ENCODE data around the gene P3H3. TPM values are rescaled to one million over a fixed set of nuclear protein-coding genes. Genes with fewer than 3 reads are reported as not detected.
"Not testable (repeated sequence)": the region's sequence is repeated elsewhere in the genome, so short reads cannot be mapped to it uniquely, and the experiment has no call there.

P3H3 gene
- total and polyA plus RNA-seq, 2 donors, result 1.0 to 4.4 TPM

- WGBS, result 97% methylated on average over 11 of the region's 11 CpGs
- Histone ChIP-seq H3K27ac (ENCODE audit: low read depth in 1 of 2, low read length in 1 of 2) (no peak overlapping the region), H3K36me3 (ENCODE audit: control insufficient read depth in 2 of 2, insufficient read depth in 2 of 2, low read length in 1 of 2) (peaks cover 66 to 80% of the 10 kb centered on the region in 2 donors), H3K4me1 (ENCODE audit: control insufficient read depth in 2 of 2, insufficient read depth in 2 of 2, low read length in 2 of 2) (peaks cover 3 to 9% of the 10 kb centered on the region in 2 donors), H3K9me3 (ENCODE audit: control insufficient read depth in 2 of 2, insufficient read depth in 1 of 2, low read length in 1 of 2) (no peaks in the 10 kb centered on the region), H3K4me3 (ENCODE audit: low read length in 2 of 2) (no peak overlapping the region), H3K27me3 (ENCODE audit: control insufficient read depth in 2 of 2, insufficient read depth in 1 of 2, low read length in 1 of 2) (no peaks in the 10 kb centered on the region)
- DNase-seq (ENCODE audit: low read depth in 6 of 9, low spot score in 9 of 9), result no peak
Observed at GRCh38 chr12:6863033-6863432, 34.8 kb downstream of the P3H3 start.

GRCh38 chr12:6863586-6864321, 35.5 kb downstream of the P3H3 start:
- WGBS, result 99% methylated on average over 16 of the region's 16 CpGs

GRCh38 chr12:6865307-6865706, 37.1 kb downstream of the P3H3 start:
- not testable (repeated sequence) for DNase-seq (ENCODE audit: low read depth in 6 of 9, low spot score in 9 of 9); H3K27ac ChIP-seq (ENCODE audit: low read depth in 1 of 2, low read length in 1 of 2); H3K4me3 ChIP-seq (ENCODE audit: low read length in 2 of 2); H3K27me3 ChIP-seq (ENCODE audit: control insufficient read depth in 2 of 2, insufficient read depth in 1 of 2, low read length in 1 of 2); H3K9me3 ChIP-seq (ENCODE audit: control insufficient read depth in 2 of 2, insufficient read depth in 1 of 2, low read length in 1 of 2)
- Histone ChIP-seq H3K4me1 (ENCODE audit: control insufficient read depth in 2 of 2, insufficient read depth in 2 of 2, low read length in 2 of 2) (peaks cover 6 to 28% of the 10 kb centered on the region in 2 donors), H3K36me3 (ENCODE audit: control insufficient read depth in 2 of 2, insufficient read depth in 2 of 2, low read length in 1 of 2) (peaks cover 52 to 70% of the 10 kb centered on the region in 2 donors)
- WGBS, result 97% methylated on average over 5 of the region's 5 CpGs

More at GRCh38 chr12:6863586-6864321, 35.5 kb downstream of the P3H3 start:
- Histone ChIP-seq H3K27me3 (ENCODE audit: control insufficient read depth in 2 of 2, insufficient read depth in 1 of 2, low read length in 1 of 2) (no peaks in the 10 kb centered on the region), H3K36me3 (ENCODE audit: control insufficient read depth in 2 of 2, insufficient read depth in 2 of 2, low read length in 1 of 2) (peaks cover 59 to 73% of the 10 kb centered on the region in 2 donors), H3K4me3 (ENCODE audit: low read length in 2 of 2) (no peak overlapping the region), H3K27ac (ENCODE audit: low read depth in 1 of 2, low read length in 1 of 2) (no peak overlapping the region), H3K9me3 (ENCODE audit: control insufficient read depth in 2 of 2, insufficient read depth in 1 of 2, low read length in 1 of 2) (no peaks in the 10 kb centered on the region), H3K4me1 (ENCODE audit: control insufficient read depth in 2 of 2, insufficient read depth in 2 of 2, low read length in 2 of 2) (peaks cover 6 to 16% of the 10 kb centered on the region in 2 donors)
- no peak for DNase-seq (ENCODE audit: low read depth in 6 of 9, low spot score in 9 of 9)

- peaks cover 8 to 34% of the 10 kb centered on the region in 2 donors for H3K4me1 ChIP-seq (ENCODE audit: control insufficient read depth in 2 of 2, insufficient read depth in 2 of 2, low read length in 2 of 2)
- peaks cover 48 to 70% of the 10 kb centered on the region in 2 donors for H3K36me3 ChIP-seq (ENCODE audit: control insufficient read depth in 2 of 2, insufficient read depth in 2 of 2, low read length in 1 of 2)
- H3K4me3 ChIP-seq (ENCODE audit: low read length in 2 of 2), result no peak overlapping the region
- H3K27ac ChIP-seq (ENCODE audit: low read depth in 1 of 2, low read length in 1 of 2), result no peak overlapping the region
- peak in 1 of 9 donors; percentile 12 for DNase-seq (ENCODE audit: low read depth in 6 of 9, low spot score in 9 of 9)
- H3K27me3 ChIP-seq (ENCODE audit: control insufficient read depth in 2 of 2, insufficient read depth in 1 of 2, low read length in 1 of 2), result no peaks in the 10 kb centered on the region
- WGBS, result 91% methylated on average over 19 of the region's 19 CpGs
- H3K9me3 ChIP-seq (ENCODE audit: control insufficient read depth in 2 of 2, insufficient read depth in 1 of 2, low read length in 1 of 2), result no peaks in the 10 kb centered on the region
Observed at GRCh38 chr12:6866163-6866919, 38.1 kb downstream of the P3H3 start.

- 10% methylated on average over 33 of the region's 33 CpGs for WGBS
- Histone ChIP-seq H3K9me3 (ENCODE audit: control insufficient read depth in 2 of 2, insufficient read depth in 1 of 2, low read length in 1 of 2) (no peaks in the 10 kb centered on the region), H3K4me1 (ENCODE audit: control insufficient read depth in 2 of 2, insufficient read depth in 2 of 2, low read length in 2 of 2) (peaks cover 12 to 40% of the 10 kb centered on the region in 2 donors), H3K27me3 (ENCODE audit: control insufficient read depth in 2 of 2, insufficient read depth in 1 of 2, low read length in 1 of 2) (no peaks in the 10 kb centered on the region), H3K36me3 (ENCODE audit: control insufficient read depth in 2 of 2, insufficient read depth in 2 of 2, low read length in 1 of 2) (peaks cover 42 to 68% of the 10 kb centered on the region in 2 donors), H3K27ac (ENCODE audit: low read depth in 1 of 2, low read length in 1 of 2) (peak overlapping the region; percentile 43 to 92), H3K4me3 (ENCODE audit: low read length in 2 of 2) (peak overlapping the region; percentile 57 to 78)
- no peak for DNase-seq (ENCODE audit: low read depth in 6 of 9, low spot score in 9 of 9)
Observed at GRCh38 chr12:6866920-6867412, 38.8 kb downstream of the P3H3 start.

GRCh38 chr12:6867413-6868210, 39.4 kb downstream of the P3H3 start, which contains the start of gene TPI1:
TSS of gene TPI1 (plus strand) at chr12:6867531. CDS start at chr12:6867567, 36 bp downstream.
- Histone ChIP-seq H3K4me1 (ENCODE audit: control insufficient read depth in 2 of 2, insufficient read depth in 2 of 2, low read length in 2 of 2) (peaks cover 15 to 47% of the 10 kb centered on the region in 2 donors), H3K9me3 (ENCODE audit: control insufficient read depth in 2 of 2, insufficient read depth in 1 of 2, low read length in 1 of 2) (peaks cover 0 to 2% of the 10 kb centered on the region in 2 donors), H3K4me3 (ENCODE audit: low read length in 2 of 2) (peak within 1 kb of the TSS; percentile 57 to 78), H3K27ac (ENCODE audit: low read depth in 1 of 2, low read length in 1 of 2) (peak within 1 kb of the TSS; percentile 82 to 92), H3K27me3 (ENCODE audit: control insufficient read depth in 2 of 2, insufficient read depth in 1 of 2, low read length in 1 of 2) (no peaks in the 10 kb centered on the region), H3K36me3 (ENCODE audit: control insufficient read depth in 2 of 2, insufficient read depth in 2 of 2, low read length in 1 of 2) (peaks cover 37 to 62% of the 10 kb centered on the region in 2 donors)
- DNase-seq (ENCODE audit: low read depth in 6 of 9, low spot score in 9 of 9), result peak in 6 of 9 donors; percentile 45 to 79 (median 56)
- WGBS, result under 1% methylated on average over 86 of the region's 86 CpGs

GRCh38 chr12:6868211-6869048, 40.2 kb downstream of the P3H3 start:
- peak in 2 of 9 donors; percentile 44 to 45 for DNase-seq (ENCODE audit: low read depth in 6 of 9, low spot score in 9 of 9)
- peaks cover 32 to 55% of the 10 kb centered on the region in 2 donors for H3K36me3 ChIP-seq (ENCODE audit: control insufficient read depth in 2 of 2, insufficient read depth in 2 of 2, low read length in 1 of 2)

More at GRCh38 chr12:6868211-6869048, 40.2 kb downstream of the P3H3 start:
- Histone ChIP-seq H3K4me3 (ENCODE audit: low read length in 2 of 2) (peak overlapping the region; percentile 57 to 78), H3K27ac (ENCODE audit: low read depth in 1 of 2, low read length in 1 of 2) (peak overlapping the region; percentile 82 to 92), H3K9me3 (ENCODE audit: control insufficient read depth in 2 of 2, insufficient read depth in 1 of 2, low read length in 1 of 2) (peaks cover 0 to 4% of the 10 kb centered on the region in 2 donors), H3K4me1 (ENCODE audit: control insufficient read depth in 2 of 2, insufficient read depth in 2 of 2, low read length in 2 of 2) (peaks cover 15 to 51% of the 10 kb centered on the region in 2 donors), H3K27me3 (ENCODE audit: control insufficient read depth in 2 of 2, insufficient read depth in 1 of 2, low read length in 1 of 2) (no peaks in the 10 kb centered on the region)
- 19% methylated on average over 22 of the region's 22 CpGs for WGBS
